HUES6 (cell line): ENCODE results near the gene LMCD1.
A peak's percentile ranks its signal among the peaks of the same experiment; 100 is the strongest.

Experiments used
- H3K27ac ChIP-seq: 2 replicates; pipeline ENCODE4 v1.7.0; 2013; ENCODE audit warnings: low read depth, mild to moderate bottlenecking, low read length, inconsistent platforms
- H3K27me3 ChIP-seq: 2 replicates; pipeline ENCODE4 v1.6.1; 2013; ENCODE audit warnings: low read length; ENCODE audit not compliant: control insufficient read depth, insufficient read depth
- H3K36me3 ChIP-seq: 2 replicates; pipeline ENCODE4 v1.6.1; 2013; ENCODE audit warnings: low read length; ENCODE audit not compliant: control insufficient read depth, insufficient read depth
- H3K4me1 ChIP-seq: 2 replicates; pipeline ENCODE4 v1.6.1; 2013; ENCODE audit warnings: low read length; ENCODE audit not compliant: control insufficient read depth, insufficient read depth
- H3K4me3 ChIP-seq: 2 replicates; pipeline ENCODE4 v1.5.1; 2013; ENCODE audit warnings: low read depth, low read length
- H3K9ac ChIP-seq: one replicate; pipeline ENCODE4 v1.6.1; 2013; ENCODE audit warnings: mild to moderate bottlenecking, low read length
- H3K9me3 ChIP-seq: 2 replicates; pipeline ENCODE4 v1.6.1; 2013; ENCODE audit warnings: low read depth, low read length; ENCODE audit not compliant: control insufficient read depth, insufficient read depth

Gene LMCD1

DNA sequence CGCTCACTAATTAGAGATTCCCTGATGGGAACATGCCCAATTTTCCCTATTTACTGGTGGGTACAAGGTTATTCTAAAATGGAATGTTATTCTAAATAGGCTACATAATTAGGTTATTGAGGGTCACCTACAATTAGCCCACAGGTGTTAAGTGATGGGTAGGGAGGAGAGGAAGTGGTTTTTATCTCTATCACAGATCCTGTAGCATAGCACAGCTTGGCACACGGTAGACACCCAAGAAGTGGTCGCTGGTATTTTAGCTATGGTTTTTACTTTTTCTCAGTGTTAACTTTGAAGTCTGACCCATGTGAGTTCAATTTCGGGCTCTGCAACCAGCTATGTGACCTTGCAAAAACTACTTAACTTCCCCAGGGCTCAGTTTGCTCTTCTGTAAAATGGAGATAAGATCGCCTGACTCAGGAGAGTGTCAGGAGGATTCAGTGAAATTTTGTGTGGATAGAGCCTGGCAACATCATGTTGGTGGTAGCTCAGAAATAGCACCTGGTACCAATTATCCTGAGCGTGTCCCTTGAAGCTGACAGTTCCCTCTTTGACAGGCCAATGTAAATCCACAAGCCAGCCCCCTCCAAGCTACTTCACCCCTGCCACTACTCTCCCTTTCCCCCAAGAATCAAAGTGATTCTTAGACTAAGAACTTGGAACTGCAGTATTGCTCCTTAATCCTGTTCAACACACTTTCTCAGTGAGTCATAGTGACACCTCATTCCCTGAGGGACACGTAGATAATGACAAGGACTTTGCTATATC lies 8.7 kb upstream of the LMCD1 start:
- Histone ChIP-seq H3K4me3 (no peak overlapping the region), H3K4me1 (peaks cover 25% of the 10 kb centered on the region), H3K36me3 (no peaks in the 10 kb centered on the region), H3K27ac (no peak overlapping the region), H3K9me3 (no peaks in the 10 kb centered on the region), H3K9ac (no peak overlapping the region), H3K27me3 (no peaks in the 10 kb centered on the region)

DNA sequence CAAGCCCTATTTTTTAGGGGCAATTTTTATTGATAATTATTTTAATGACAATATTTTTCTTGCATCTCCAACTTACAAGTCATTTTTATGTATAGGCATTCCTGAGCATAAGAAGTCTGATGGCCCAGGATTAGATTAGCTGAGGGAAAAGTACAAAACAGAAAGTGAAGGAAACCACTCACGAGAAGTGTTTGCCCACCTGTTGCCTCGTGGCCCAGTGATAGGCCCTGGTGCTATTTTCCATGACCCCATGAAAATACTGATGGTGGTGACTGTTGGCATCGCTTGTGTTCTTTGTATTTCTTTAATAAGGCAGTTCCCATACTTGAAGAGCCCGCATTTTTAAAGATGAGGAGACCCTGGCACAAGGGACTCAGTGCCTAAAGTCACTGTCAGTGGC lies 7.9 kb upstream of the LMCD1 start:
- no peaks in the 10 kb centered on the region for H3K36me3 ChIP-seq
- H3K9me3 ChIP-seq = no peaks in the 10 kb centered on the region
- H3K27me3 ChIP-seq = no peaks in the 10 kb centered on the region
- H3K4me1 ChIP-seq = peaks cover 33% of the 10 kb centered on the region
- no peak overlapping the region for H3K4me3 ChIP-seq
- no peak overlapping the region for H3K27ac ChIP-seq
- no peak overlapping the region for H3K9ac ChIP-seq

DNA sequence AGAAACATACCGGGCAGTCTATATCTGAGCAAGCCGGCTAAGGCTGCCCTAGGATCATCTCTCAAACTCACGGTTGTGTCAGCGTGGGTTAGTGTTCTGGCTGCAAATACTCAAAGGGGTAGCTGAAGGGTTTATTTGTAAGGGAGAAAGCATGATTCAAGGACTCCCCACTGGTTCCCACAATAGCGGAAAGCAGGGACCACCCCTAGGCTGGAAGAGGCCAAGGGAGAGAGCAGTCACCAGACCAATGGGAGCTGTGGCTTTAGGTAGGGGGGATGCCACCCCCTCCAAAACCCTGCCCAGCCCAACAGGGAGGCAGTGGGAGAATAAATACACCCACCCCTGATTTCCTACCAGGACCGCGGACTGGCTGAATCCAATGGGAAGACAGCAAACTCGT lies 7.3 kb upstream of the LMCD1 start:
- peaks cover 37% of the 10 kb centered on the region for H3K4me1 ChIP-seq

DNA sequence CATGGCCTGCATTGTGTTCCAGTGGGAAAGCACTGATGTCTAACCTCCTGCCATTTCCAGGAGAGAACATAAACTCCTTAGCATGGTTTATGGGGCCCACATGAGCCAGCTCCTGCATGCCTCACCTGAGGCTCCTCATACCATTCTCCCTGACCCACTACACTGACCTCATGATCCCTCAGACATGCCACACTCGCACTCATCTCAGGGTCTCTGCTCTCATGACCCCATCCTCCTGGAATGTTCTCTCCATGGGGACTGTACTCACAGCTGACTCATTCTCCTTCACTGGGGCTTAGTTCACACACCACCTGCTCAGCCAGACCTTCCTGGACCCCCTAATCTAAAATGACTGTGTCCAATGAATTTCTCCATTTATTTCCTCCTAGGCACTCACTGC lies 4.0 kb upstream of the LMCD1 start:
- no peaks in the 10 kb centered on the region for H3K9me3 ChIP-seq
- no peaks in the 10 kb centered on the region for H3K27me3 ChIP-seq
- no peak overlapping the region for H3K27ac ChIP-seq
- H3K4me1 ChIP-seq = peaks cover 55% of the 10 kb centered on the region
- H3K4me3 ChIP-seq = no peak overlapping the region
- no peaks in the 10 kb centered on the region for H3K36me3 ChIP-seq
- no peak overlapping the region for H3K9ac ChIP-seq

More for the DNA sequence above, 7.3 kb upstream of the LMCD1 start:
- H3K27me3 ChIP-seq = no peaks in the 10 kb centered on the region
- no peaks in the 10 kb centered on the region for H3K36me3 ChIP-seq
- H3K9ac ChIP-seq = no peak overlapping the region
- H3K9me3 ChIP-seq = no peaks in the 10 kb centered on the region
- H3K27ac ChIP-seq = no peak overlapping the region
- no peak overlapping the region for H3K4me3 ChIP-seq

DNA sequence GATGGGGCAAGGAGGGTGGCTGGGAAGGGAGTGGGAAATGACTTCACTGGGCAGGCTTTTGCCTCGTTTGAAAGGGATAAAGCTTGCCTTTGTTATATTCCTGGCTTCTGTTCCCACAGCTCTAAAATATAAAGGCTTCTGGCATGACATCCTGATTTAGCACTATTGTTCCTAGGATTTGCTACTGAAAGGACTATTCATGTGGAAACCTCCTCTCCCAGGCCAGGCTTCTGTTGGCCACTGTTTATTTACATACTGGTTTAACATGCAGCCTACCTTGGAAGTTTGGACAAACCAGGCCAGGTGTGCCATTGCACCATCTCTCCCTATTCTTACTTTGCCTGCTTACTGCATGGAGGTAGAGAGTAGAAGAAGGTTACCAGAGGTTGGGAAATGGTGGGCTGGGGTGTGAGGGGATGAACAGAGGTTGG lies 2.4 kb upstream of the LMCD1 start:
- Histone ChIP-seq H3K4me1 (peaks cover 54% of the 10 kb centered on the region), H3K36me3 (no peaks in the 10 kb centered on the region), H3K27me3 (no peaks in the 10 kb centered on the region), H3K27ac (peak overlapping the region; percentile 82), H3K4me3 (no peak overlapping the region), H3K9ac (peak overlapping the region; percentile 17), H3K9me3 (no peaks in the 10 kb centered on the region)

DNA sequence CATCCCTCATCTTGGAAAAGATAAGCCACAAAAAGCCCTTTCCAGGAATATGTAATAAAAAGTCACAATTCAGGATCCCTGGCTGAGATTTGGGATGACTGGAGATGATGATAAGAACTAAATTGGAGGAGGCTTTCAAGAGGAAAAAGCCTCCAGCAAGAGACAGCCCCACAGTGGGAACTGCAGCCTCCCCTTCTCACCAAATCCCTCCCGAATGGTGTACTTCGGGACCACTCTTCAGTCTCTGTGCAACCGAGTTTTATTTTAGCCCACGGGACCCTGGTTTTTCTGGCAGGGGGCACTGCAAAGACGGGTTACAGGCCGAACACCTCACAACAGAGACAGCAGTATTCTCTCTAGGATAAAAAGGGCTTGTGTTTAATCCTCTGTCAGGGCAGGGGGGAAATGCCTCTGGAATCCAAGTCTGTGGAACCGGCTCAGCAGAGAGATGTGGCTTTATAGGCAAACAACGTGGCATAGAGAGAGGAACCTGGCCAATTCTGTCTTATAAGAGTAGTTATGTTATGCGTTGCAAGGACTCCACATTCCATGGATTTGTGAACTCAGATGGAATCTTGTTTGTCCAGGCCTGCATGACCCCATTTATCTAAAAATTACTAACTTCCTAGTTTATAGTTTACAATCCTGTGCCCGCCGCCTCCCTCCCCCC lies 1.2 kb upstream of the LMCD1 start:
- H3K4me1 ChIP-seq = peaks cover 49% of the 10 kb centered on the region
- peak overlapping the region; percentile 19; the same call in 1 of the 2 replicates for H3K4me3 ChIP-seq

DNA sequence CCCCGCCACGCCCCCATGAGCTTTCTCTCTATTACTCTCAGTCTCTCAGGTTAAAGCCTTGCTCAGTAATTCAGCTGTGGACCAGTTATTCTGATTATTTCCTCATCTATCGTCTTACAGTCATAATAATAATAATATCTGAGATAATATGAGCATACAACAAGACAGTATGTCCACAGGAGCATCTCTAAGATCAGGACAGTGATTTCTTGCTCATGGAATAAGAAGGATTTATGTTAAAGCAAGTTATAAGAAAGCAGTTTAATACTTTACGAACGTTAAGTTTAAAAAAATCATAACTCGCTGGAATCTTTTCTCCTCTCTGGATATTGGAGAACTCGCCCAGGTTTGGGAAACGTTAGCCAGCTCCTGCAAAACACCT lies 643 bp upstream of the LMCD1 start:
- Histone ChIP-seq H3K4me3 (peak overlapping the region; percentile 57), H3K9me3 (no peaks in the 10 kb centered on the region), H3K4me1 (peaks cover 49% of the 10 kb centered on the region), H3K9ac (peak overlapping the region; percentile 59), H3K27me3 (no peaks in the 10 kb centered on the region), H3K36me3 (no peaks in the 10 kb centered on the region), H3K27ac (peak overlapping the region; percentile 86)

More for the DNA sequence above, 1.2 kb upstream of the LMCD1 start:
- Histone ChIP-seq H3K36me3 (no peaks in the 10 kb centered on the region), H3K9me3 (no peaks in the 10 kb centered on the region), H3K9ac (no peak overlapping the region), H3K27me3 (no peaks in the 10 kb centered on the region), H3K27ac (peak overlapping the region; percentile 13; the same call in 1 of the 2 replicates)

DNA sequence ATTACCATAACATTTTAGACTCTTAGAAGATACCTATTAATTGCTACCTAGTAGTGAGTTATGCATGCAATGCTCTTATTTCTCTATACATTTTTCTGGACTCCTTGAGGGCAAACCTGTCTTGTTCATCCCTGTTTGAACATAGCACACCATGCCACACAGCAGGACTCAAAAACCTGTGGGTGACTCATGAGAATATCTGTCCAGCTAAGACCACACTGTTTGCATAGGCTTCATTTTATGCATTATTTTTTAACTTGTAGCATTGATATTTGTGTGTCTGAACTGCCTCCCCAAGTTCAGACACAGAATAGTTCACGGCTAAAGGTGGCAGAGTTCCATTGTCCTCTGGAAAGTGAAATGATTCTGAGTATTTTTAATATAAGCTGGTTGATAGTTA lies 1.8 kb downstream of the LMCD1 start:
- H3K27me3 ChIP-seq = no peaks in the 10 kb centered on the region
- no peak overlapping the region for H3K27ac ChIP-seq
- H3K9ac ChIP-seq = no peak overlapping the region
- H3K4me1 ChIP-seq = peaks cover 42% of the 10 kb centered on the region
- H3K4me3 ChIP-seq = no peak overlapping the region
- no peaks in the 10 kb centered on the region for H3K9me3 ChIP-seq
- H3K36me3 ChIP-seq = no peaks in the 10 kb centered on the region

DNA sequence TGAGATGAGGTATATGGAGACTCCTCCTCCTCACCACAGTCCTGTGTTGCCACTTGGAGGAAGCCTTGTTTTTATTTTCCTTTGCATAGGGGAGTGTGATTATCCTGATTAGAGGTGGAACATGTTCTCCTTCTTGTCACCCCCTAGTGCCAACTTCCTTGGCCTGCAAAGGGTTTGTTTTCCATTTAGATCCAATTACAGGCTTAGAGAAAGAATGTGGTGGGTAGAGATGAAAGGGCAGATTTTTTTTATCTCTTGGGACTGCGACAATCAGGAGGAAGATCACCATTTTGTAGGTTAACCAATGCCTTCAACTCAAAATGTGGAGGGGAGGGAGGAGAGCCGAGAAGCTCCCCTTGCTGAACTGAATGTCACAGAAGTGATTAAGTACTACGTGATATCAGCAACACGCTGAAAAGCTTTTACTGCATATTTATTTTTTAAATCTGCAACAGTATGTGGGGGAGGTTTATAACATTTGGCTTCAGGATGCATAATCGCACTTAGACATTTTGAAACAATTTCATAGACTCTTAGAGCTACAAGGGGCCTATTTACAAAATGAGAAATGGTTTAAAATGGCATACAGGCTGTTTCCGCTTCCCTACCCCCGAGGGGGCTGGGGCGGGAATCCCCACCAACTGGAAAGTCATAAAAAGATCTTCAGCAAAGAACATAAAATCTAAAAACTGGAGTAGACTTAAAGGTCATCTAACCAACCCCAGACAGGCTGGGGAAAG lies 2.4 kb downstream of the LMCD1 start:
- Histone ChIP-seq H3K27ac (no peak overlapping the region), H3K4me3 (no peak overlapping the region), H3K4me1 (peaks cover 37% of the 10 kb centered on the region), H3K36me3 (no peaks in the 10 kb centered on the region), H3K9ac (no peak overlapping the region), H3K9me3 (no peaks in the 10 kb centered on the region), H3K27me3 (no peaks in the 10 kb centered on the region)

DNA sequence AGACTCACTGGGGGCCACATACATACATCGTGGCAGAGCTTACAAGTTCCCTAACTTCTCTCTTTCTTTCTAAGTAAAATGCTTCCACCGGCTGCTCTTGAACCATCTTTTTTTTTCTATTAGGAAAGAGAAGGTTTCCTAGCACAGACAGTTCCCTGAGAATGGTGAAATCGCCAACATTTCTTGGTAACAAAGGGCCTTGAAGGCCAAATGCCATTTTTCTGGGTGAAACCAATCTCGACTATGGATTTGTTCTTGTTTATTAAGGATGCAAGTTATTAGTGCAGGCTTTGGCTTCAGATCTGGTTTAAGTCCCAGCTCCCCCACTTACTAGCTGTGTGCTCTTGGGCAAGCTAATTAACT lies 3.0 kb downstream of the LMCD1 start:
- Histone ChIP-seq H3K27me3 (no peaks in the 10 kb centered on the region), H3K4me1 (peaks cover 32% of the 10 kb centered on the region), H3K36me3 (no peaks in the 10 kb centered on the region), H3K9me3 (no peaks in the 10 kb centered on the region), H3K4me3 (no peak overlapping the region), H3K27ac (no peak overlapping the region), H3K9ac (no peak overlapping the region)

DNA sequence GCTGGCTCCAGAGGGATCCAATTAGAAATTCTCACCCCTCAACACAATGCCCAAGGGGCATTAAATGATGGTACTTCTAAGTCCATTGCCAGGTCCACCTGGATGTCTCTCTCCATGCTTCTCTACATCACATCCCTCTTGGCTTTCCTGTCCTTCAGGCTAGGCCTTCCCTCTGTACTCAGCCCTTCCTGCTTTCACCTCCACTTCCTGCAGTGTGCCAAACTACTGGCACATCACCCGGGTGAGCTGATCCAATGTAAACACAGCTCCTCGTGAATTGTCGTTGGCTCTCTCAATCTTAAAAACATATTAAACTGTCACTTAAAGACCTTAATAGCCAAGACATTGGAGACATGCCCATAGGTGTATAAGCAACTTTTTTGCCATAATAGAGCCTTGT lies 4.0 kb downstream of the LMCD1 start:
- no peak overlapping the region for H3K4me3 ChIP-seq
- H3K4me1 ChIP-seq = peaks cover 22% of the 10 kb centered on the region
- H3K9ac ChIP-seq = no peak overlapping the region
- no peaks in the 10 kb centered on the region for H3K27me3 ChIP-seq
- H3K36me3 ChIP-seq = no peaks in the 10 kb centered on the region
- no peaks in the 10 kb centered on the region for H3K9me3 ChIP-seq
- no peak overlapping the region for H3K27ac ChIP-seq
